Measurements from ENCODE around the gene SP1.

Gene SP1

GRCh38 chr12:53462935-53463334 is 83.0 kb downstream of the SP1 start:
- no peaks in the 10 kb centered on the region for H3K9me2 ChIP-seq (ENCODE audit: low read depth, low read length)
- no peaks in the 10 kb centered on the region for H3K9me3 ChIP-seq (ENCODE audit: low read length)
- no peak overlapping the region for H3K4me2 ChIP-seq (ENCODE audit: low read length)
- TF ChIP-seq CTCF (IDR thresholded peaks at IDR 0.05; ENCODE audit: low read length) (no peak), EZH2 (IDR thresholded peaks at IDR 0.05; ENCODE audit: borderline replicate concordance, low read length) (no peak)
- no peaks in the 10 kb centered on the region for H3F3A ChIP-seq (ENCODE audit: insufficient read depth, low read length)
- no peaks in the 10 kb centered on the region for H3K4me1 ChIP-seq (ENCODE audit: insufficient read depth, low read length, severe bottlenecking)
- H3K27ac ChIP-seq (ENCODE audit: low read depth, low read length, poor library complexity, severe bottlenecking), result no peak overlapping the region
- no peaks in the 10 kb centered on the region for H3K27me3 ChIP-seq (ENCODE audit: insufficient read depth, low read length)
- H2AFZ ChIP-seq (ENCODE audit: low read length), result no peak overlapping the region
- H3K9ac ChIP-seq (ENCODE audit: low read length), result no peak overlapping the region
- no peak overlapping the region for H3K4me3 ChIP-seq (ENCODE audit: low read depth, low read length, poor library complexity, severe bottlenecking)
- no peaks in the 10 kb centered on the region for H3K79me2 ChIP-seq (ENCODE audit: insufficient read depth, low read length)
- H3K36me3 ChIP-seq (ENCODE audit: insufficient read depth, low read length), result peaks cover 100% of the 10 kb centered on the region
- H4K20me1 ChIP-seq (ENCODE audit: insufficient read depth, low read length), result no peaks in the 10 kb centered on the region; the same call in 1 of the 2 replicates

DNA sequence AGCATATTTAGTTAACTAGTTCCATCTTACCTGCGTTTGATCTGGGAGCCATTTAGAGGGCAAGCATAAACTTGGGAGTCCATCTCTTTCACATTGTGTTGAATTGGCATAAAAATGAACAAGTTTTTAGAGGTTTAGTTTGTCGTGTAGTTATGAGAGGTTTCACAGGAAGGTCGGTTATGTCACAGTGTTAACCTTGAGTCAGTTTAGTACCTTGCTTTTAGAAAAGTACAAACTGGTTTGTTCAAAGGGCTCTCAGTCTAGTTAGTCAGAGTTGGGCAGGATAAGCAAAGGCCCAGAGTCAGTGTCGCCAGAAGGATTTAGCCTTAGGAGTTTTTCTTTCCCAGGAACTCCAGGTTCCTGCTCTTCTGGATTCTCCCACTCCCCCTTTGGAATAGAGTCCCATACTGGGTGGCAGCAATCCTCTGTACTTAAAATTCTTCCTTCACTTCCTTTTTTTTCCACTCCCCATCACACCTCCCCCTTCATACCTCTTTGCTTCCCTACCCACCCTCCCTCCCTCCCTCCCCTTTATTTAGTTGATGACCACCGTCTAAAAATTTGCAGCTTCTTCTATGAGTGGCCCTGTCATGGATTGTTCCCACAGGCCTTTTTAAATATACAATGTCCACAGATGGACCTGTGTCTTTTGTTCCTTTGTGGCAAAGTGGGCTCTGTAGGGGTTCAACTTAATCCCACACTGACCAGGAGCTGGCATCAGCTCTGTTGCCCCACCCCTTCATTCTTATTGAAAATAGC is 84.0 kb downstream of the SP1 start:
- no peaks in the 10 kb centered on the region; the same call in 1 of the 2 replicates for H4K20me1 ChIP-seq (ENCODE audit: insufficient read depth, low read length)
- H3K9ac ChIP-seq (ENCODE audit: low read length), result no peak overlapping the region
- H3K4me2 ChIP-seq (ENCODE audit: low read length), result no peak overlapping the region
- H3K79me2 ChIP-seq (ENCODE audit: insufficient read depth, low read length), result no peaks in the 10 kb centered on the region
- no peaks in the 10 kb centered on the region for H3K9me3 ChIP-seq (ENCODE audit: low read length)
- no peak overlapping the region for H3K27ac ChIP-seq (ENCODE audit: low read depth, low read length, poor library complexity, severe bottlenecking)
- no peaks in the 10 kb centered on the region for H3K27me3 ChIP-seq (ENCODE audit: insufficient read depth, low read length)
- H2AFZ ChIP-seq (ENCODE audit: low read length), result no peak overlapping the region
- H3K9me2 ChIP-seq (ENCODE audit: low read depth, low read length), result no peaks in the 10 kb centered on the region
- H3F3A ChIP-seq (ENCODE audit: insufficient read depth, low read length), result no peaks in the 10 kb centered on the region
- no peaks in the 10 kb centered on the region for H3K4me1 ChIP-seq (ENCODE audit: insufficient read depth, low read length, severe bottlenecking)
- no peak for TF ChIP-seq EZH2 (IDR thresholded peaks at IDR 0.05; ENCODE audit: borderline replicate concordance, low read length)
- no peak for TF ChIP-seq CTCF (IDR thresholded peaks at IDR 0.05; ENCODE audit: low read length)
- H3K36me3 ChIP-seq (ENCODE audit: insufficient read depth, low read length), result peaks cover 100% of the 10 kb centered on the region
- H3K4me3 ChIP-seq (ENCODE audit: low read depth, low read length, poor library complexity, severe bottlenecking), result no peak overlapping the region

GRCh38 chr12:53464685-53465418 is 84.9 kb downstream of the SP1 start:
- no peak for TF ChIP-seq CTCF (IDR thresholded peaks at IDR 0.05; ENCODE audit: low read length)
- TF ChIP-seq EZH2 (IDR thresholded peaks at IDR 0.05; ENCODE audit: borderline replicate concordance, low read length), result no peak
- H3K27ac ChIP-seq (ENCODE audit: low read depth, low read length, poor library complexity, severe bottlenecking), result no peak overlapping the region
- no peaks in the 10 kb centered on the region for H4K20me1 ChIP-seq (ENCODE audit: insufficient read depth, low read length)
- H2AFZ ChIP-seq (ENCODE audit: low read length), result no peak overlapping the region
- H3K27me3 ChIP-seq (ENCODE audit: insufficient read depth, low read length), result no peaks in the 10 kb centered on the region
- no peak overlapping the region for H3K4me2 ChIP-seq (ENCODE audit: low read length)
- H3K9ac ChIP-seq (ENCODE audit: low read length), result no peak overlapping the region
- H3K9me3 ChIP-seq (ENCODE audit: low read length), result no peaks in the 10 kb centered on the region
- no peaks in the 10 kb centered on the region for H3K79me2 ChIP-seq (ENCODE audit: insufficient read depth, low read length)
- H3K4me3 ChIP-seq (ENCODE audit: low read depth, low read length, poor library complexity, severe bottlenecking), result no peak overlapping the region
- no peaks in the 10 kb centered on the region for H3K4me1 ChIP-seq (ENCODE audit: insufficient read depth, low read length, severe bottlenecking)
- peaks cover 100% of the 10 kb centered on the region for H3K36me3 ChIP-seq (ENCODE audit: insufficient read depth, low read length)
- no peaks in the 10 kb centered on the region for H3F3A ChIP-seq (ENCODE audit: insufficient read depth, low read length)
- H3K9me2 ChIP-seq (ENCODE audit: low read depth, low read length), result no peaks in the 10 kb centered on the region
